GM12872 (cell line): ENCODE measurements around the gene INPP4A.

ENCODE experiments used
- CTCF ChIP-seq: IDR thresholded peaks from 3 replicates; pipeline ENCODE4 v1.5.1; 2011; ENCODE audit warnings: low read depth, mild to moderate bottlenecking, low read length, moderate library complexity; ENCODE audit not compliant: insufficient read depth

Gene INPP4A

GRCh38 chr2:98432145-98432544 lies 12.5 kb upstream of the INPP4A start:
- no peak for TF ChIP-seq CTCF

DNA sequence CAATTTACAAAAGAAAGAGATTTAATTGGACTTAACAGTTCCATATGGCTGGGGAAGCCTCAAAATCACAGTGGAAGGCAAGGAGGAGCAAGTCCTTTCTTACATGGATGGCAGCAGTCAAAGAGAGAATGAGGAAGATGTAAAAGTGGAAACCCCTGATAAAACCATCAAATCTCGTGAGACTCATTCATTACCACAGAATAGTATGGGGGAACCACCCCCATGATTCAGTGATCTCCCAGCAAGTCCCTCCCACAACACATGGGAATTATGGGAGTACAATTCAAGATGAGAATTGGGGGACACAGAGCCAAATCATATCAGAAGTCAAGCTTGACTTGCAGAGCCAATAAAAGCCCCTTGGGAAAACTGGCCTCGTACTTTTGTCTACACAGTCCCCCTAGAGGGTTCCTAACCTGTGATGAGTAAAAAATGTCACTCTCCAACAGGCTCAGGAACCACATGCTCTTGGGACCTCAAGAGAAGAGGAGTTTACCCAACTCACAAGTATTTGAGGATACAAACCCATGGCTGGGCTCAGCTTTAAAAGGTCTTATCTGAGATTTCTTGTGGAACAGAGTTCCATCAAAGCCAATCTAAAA lies 11.2 kb upstream of the INPP4A start:
- no peak for TF ChIP-seq CTCF

DNA sequence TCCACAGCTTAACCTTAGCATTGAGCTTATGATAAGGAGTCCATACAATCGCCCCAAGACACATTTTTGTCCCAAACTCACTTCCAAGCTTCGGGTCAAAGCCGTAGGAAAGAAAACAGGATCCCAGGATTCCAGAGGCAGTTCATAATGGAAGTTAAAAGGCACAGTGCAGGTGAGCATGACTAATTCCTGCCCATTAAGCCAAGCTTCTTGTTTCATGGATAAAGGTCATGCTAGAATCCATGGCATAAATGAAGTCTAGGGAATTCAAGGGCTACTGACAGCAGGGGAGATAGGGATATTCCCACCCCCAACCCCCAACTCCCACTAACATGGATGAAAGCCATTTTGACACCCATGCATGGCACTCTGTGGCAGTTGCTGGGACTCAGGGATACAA lies 10.2 kb upstream of the INPP4A start:
- no peak for TF ChIP-seq CTCF

DNA sequence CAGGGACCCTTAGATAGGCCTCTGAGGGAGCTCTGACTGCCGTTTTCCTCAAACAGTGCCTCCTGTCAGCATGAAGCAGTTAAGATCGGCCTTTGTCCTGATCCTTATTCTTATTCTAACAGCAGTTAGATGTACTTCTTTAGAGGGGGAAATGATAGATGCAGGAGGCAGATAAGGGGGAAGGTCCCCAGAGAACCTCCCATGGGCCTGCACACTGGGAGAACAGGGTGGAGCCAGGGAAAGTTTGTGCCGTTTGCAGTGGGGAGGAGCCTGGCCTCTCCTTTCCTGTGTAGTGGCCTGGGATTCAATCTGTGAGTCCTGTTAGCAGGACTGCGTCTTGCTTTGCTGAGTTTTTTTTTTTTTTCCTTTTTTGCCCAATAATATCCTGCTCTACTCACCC lies 7.9 kb upstream of the INPP4A start:
- no peak for TF ChIP-seq CTCF

- TF ChIP-seq CTCF: no peak
Measured at GRCh38 chr2:98438190-98439133, 6.2 kb upstream of the INPP4A start.

- no peak for TF ChIP-seq CTCF
Measured at GRCh38 chr2:98441706-98442450, 2.8 kb upstream of the INPP4A start.

DNA sequence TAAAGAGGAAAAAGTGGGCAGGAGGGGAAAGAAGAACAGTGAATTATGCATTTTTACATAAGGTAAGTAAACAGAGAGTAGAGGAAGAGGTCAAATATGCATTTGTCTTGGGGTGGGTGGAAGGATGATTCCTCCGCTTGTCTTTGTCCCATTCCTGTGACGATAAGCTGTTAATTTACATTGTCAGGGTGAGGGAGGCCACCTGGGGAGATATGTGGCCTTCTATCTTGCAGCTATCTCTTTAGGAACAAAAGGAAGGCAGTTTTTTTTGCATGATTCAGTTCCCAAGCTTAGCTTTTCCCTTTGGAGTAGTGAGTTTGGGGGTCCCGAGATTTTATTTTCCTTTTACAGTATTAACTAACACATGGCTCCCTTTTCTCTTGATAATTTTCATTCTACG lies 2.2 kb upstream of the INPP4A start:
- no peak for TF ChIP-seq CTCF
